GM21528 (cell line): ENCODE results near the gene LGALS4.
"Not testable (repeated sequence)": the region's sequence is repeated elsewhere in the genome, so short reads cannot be mapped to it uniquely, and the experiment has no call there.

Experiments
- ATAC-seq: cut with Tn5 transposase; IDR thresholded peaks from one replicate; pipeline ENCODE4 v1.9.1; 2021; ENCODE audit warnings: mild to moderate bottlenecking, moderate library complexity; ENCODE audit not compliant: unreplicated experiment, low FRiP score

LGALS4 gene

GRCh38 chr19:38778733-38779132 lies 34.0 kb downstream of the LGALS4 start:
- ATAC-seq, result no peak

DNA sequence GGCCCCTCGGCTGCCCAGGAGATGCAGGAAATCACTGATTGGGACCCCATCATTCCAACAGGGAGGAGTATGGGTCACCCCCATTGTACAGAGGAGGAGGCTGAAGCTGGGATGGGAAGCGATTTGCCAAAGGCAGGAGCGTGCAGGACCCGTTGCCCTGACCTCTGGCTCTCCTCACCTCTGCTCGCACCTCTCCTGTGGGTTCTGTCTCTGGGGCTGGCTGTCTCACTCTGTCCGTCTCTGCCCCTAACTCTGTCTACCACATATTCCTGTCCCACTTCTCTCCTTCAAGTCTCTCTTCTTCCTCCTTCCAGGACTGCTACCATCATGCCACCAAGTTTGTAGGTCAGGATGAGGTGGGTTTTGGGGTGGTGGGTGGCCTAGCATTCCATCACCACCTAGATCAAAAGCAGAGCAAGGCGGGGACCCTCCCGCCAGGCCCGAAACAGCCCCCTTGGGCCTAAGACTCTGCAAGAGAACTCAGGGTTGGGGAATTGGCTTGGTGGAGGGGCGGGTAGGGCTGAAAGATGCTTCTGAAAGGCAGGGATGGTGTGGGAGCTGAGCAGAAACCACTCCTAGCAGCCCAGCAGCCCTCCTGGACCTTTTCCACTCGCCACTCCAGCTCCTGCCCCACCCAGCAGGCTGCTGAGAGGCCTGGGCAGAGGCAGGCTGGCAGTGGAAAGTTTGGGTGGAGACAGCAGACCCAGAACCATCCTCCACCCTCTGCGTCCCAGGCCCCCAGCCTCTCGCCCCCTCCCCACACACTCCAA lies 38.4 kb downstream of the LGALS4 start:
- ATAC-seq, result no peak

DNA sequence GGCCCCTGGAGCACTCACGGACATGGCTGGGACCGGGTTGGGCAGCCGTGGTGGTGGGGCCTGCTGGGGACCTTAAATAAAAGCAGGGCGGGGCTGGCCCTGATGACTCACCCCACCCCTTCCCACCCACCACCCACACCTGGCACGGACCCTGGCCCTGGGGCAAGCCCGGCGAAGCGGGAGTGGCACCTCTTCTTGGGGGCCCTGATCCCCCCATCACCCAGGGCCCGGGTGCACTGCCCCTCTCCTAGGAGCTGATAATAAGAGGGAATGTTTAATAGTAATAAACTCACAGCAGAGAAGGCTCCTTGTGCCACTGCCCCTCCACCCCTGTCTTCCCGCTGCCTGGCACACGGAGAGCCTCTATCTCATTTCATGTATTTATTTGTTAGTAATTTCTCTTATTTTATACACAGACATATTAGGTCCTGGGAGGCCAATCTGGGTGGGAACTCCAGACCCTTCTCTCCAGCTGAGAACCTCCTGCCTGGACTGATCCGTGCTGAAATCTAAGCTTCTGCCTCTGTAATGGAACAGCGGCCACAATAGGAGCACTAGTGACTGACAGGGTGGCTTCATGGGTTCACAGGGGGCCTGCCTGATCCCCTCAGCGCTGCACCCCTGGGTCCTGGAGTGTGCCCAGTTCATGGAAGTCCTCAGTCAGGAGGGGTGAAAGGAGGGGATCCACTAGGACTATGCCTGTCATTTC lies 39.1 kb downstream of the LGALS4 start, which contains the start of gene LGALS7:
Gene LGALS7, minus strand, starts transcription at position 49 of the 709 bp plus-strand sequence. Its CDS starts 25 bp downstream, at position 24.
- ATAC-seq, result no peak

- not testable (repeated sequence) for ATAC-seq
These were observed 41.2 kb downstream of the LGALS4 start for GRCh38 chr19:38771569-38771968.

DNA sequence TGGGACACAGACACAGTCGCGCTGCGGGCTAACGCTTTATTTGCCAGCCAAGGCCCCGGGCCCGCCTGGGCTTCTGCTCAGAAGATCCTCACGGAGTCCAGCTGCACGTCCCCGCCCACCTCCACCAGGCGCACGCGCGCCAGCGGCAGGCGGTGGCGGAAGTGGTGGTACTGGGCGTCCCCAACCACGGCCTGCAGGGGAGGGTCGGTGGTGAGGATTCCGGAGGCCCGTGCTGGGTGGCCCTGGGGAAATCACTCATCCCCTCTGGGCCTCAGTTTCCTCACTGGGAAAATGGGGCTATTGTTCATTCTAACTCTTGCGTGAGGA lies 41.8 kb downstream of the LGALS4 start:
- ATAC-seq, result not testable (repeated sequence)

GRCh38 chr19:38770228-38770948 lies 42.4 kb downstream of the LGALS4 start:
- ATAC-seq, result not testable (repeated sequence)

- peak; percentile 62 for ATAC-seq
These were observed 43.0 kb downstream of the LGALS4 start for GRCh38 chr19:38769635-38770211.

DNA sequence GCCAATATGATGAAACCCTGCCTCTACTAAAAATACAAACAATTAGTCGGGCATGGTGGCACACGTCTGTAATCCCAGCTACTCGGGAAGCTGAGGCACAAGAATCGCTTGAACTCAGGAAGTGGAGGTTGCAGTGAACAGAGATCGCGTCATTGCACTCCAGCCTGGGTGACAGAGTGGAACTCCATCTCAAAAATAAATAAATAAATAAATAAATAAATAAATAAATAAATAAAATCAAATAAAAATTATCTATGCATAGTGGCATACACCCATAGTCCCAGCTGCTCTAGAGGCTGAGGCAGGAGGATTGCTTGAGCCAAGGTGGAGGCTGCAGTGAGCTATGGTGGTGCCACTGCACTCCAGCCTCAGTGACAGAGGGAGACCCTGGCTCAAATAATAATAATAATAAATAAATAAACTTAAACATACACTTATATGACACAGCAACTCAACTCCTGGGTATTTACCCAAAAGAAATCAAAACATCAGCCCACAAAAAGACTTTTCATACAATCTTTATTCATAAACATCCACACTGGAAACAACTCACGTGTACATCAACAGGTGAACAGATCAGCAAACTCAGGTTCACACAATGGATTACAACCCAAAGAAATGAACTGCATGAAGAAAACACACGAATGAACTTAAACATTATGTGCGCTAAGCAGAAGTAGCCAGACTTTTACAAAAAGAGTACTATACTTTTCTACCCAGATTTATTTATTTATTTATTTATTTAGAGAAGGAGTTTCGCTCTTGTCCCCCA lies 46.3 kb downstream of the LGALS4 start:
- ATAC-seq, result no peak

DNA sequence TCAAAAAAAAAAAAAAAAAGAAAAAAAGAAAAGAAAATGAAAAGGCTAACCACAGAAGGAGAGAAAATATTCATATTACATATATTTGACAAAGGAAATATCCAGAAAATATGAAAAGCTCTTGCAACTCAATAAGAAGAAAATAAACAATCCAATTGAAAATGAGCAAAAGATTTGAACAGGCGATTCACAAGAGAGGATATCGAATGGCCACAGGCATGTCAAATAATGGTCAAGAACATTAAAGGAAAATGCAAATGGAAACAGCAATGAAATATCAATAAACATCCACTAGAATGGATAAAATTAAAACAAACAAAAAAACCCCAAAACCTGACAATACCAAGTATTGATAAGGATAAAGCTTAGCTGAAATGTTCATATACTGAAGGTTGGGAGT lies 47.5 kb downstream of the LGALS4 start:
- ATAC-seq, result no peak

DNA sequence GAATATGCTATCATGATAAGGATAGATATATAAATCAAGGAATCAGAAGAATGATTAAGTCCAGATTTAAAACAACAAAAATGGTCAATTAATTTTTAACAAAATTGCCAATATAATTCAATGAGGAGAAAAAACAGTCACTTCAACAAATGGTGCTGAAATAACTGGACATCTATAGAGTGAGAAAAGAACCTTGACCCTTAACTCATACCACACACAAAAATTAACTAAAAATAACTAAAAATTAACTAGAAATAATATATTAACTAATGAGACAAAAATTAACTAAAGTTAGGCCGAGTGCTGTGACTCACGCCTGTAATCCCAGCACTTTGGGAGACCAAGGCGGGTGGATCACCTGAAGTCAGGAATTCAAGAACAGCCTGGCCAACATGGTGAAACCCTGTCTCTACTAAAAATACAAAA lies 48.9 kb downstream of the LGALS4 start:
- no peak for ATAC-seq

GRCh38 chr19:38761884-38762389 lies 50.8 kb downstream of the LGALS4 start:
- ATAC-seq, result not testable (repeated sequence)

- ATAC-seq, result not testable (repeated sequence)
These were observed 51.8 kb downstream of the LGALS4 start for GRCh38 chr19:38760805-38761517.

DNA sequence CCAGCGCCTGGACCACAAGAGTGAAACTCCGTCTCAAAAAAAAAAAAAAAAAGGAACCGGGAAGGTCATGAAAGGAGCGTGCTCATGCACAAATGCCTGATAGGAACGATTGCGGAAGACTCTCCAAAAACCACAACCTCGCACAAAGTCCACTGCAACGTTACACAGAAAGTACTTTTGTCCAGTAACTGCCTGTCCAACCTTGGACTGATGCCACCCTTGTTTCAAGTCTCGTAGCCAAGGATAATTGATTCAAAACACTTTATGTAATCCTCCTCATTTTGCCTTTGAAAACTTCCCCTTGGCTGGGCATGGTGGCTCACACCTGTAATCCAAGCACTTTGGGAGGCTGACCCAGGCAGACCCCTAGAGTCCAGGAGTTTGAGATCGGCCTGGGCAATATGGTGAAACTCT lies 53.1 kb downstream of the LGALS4 start:
- ATAC-seq, result no peak

- ATAC-seq, result not testable (repeated sequence)
These were observed 58.5 kb downstream of the LGALS4 start for GRCh38 chr19:38754196-38754595.

DNA sequence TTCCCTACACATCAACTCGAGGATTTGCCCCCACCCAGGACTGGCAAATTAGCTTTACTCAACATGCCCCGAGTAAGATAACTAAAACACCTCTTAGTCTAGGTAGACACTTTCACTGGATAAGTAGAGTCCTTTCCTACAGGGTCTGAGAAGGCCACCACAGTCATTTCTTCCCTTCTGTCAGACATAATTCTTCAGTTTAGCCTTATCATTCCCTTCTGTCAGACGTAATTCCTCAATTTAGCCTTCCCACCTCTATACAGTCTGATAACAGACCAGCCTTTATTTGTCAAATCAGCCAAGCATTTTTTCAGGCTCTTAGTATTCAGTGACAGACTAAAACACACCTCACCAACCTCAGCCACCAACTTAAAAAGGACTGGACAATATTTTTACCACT lies 59.0 kb downstream of the LGALS4 start:
- not testable (repeated sequence) for ATAC-seq
